ELR (cell line): ENCODE data around the gene BRDT.
"Not testable (repeated sequence)": the region's sequence is repeated elsewhere in the genome, so short reads cannot be mapped to it uniquely, and the experiment has no call there.

ENCODE experiments used
- DNase-seq: peaks from one replicate; pipeline ENCODE4 v3.0.0-alpha.2; 2015; ENCODE audit warnings: low read depth

The BRDT gene

GRCh38 chr1:91993256-91993655, 44.1 kb downstream of the BRDT start:
- no peak for DNase-seq

GRCh38 chr1:91997607-91998195, 48.5 kb downstream of the BRDT start:
- peak; percentile 71 for DNase-seq

GRCh38 chr1:92004129-92004528, 54.9 kb downstream of the BRDT start:
- DNase-seq, result no peak

- DNase-seq, result no peak
Observed at GRCh38 chr1:92013923-92014322, 64.7 kb downstream of the BRDT start.

GRCh38 chr1:92016720-92017316, 67.6 kb downstream of the BRDT start:
- no peak for DNase-seq

GRCh38 chr1:92017656-92018055, 68.5 kb downstream of the BRDT start:
- DNase-seq, result no peak

- not testable (repeated sequence) for DNase-seq
Observed at GRCh38 chr1:92026042-92026441, 76.8 kb downstream of the BRDT start.

GRCh38 chr1:92026806-92027205, 77.6 kb downstream of the BRDT start:
- DNase-seq, result no peak

- no peak for DNase-seq
Observed at GRCh38 chr1:92029241-92029922, 80.2 kb downstream of the BRDT start.

- peak; percentile 83 for DNase-seq
Observed at GRCh38 chr1:92030656-92031107, 81.5 kb downstream of the BRDT start.

GRCh38 chr1:92031281-92032110, 82.3 kb downstream of the BRDT start:
- DNase-seq, result peak; percentile 26

- DNase-seq, result peak; percentile 11
Observed at GRCh38 chr1:92037400-92037799, 88.2 kb downstream of the BRDT start.

GRCh38 chr1:92038695-92039346, 89.6 kb downstream of the BRDT start:
- DNase-seq, result no peak

- DNase-seq, result no peak
Observed at GRCh38 chr1:92040971-92041370, 91.8 kb downstream of the BRDT start.

GRCh38 chr1:92043621-92044020, 94.4 kb downstream of the BRDT start:
- no peak for DNase-seq

GRCh38 chr1:92045766-92046495, 96.7 kb downstream of the BRDT start:
- DNase-seq, result no peak

GRCh38 chr1:92051948-92052347, 102.7 kb downstream of the BRDT start:
- peak; percentile 17 for DNase-seq
